Activated T-helper 1 cell treated with anti-CD3 and anti-CD28 coated beads, Interleukin-2, amount 50 U/mL, for 16 hours (primary cell): Measurements from ENCODE around the gene NPTXR.

Experiments
- DNase-seq, 2 donors: peaks; one replicate each; pipeline ENCODE4 v3.0.0-alpha.2; 2020; ENCODE audit warnings: low read depth in 1 of 2, low spot score in 1 of 2

The NPTXR gene

DNA sequence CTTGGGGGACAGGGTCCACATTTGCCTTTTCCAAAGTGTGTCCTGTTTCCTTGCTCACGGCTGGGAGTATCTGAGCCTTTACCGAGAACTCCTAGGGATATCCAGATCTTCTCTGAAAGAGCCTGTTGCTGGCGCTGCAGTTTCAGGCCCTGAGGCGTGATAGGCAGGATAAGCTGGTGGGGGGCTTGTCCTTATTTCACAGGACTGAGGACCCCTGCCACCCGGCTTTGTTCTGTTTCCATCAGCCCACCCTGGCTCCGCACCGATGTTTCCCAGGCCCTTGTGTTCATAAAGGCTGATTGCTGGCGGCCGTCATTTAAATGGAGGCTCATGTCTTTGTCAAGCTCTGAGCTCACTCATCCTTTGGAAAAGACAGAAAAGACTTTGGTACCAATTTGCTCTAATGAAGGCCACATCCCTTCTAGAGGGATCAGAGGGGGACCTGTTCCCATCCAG is 9.4 kb upstream of the NPTXR start:
- DNase-seq, result no peak

GRCh38 chr22:38852522-38852921 is 8.7 kb upstream of the NPTXR start:
- DNase-seq, result no peak

DNA sequence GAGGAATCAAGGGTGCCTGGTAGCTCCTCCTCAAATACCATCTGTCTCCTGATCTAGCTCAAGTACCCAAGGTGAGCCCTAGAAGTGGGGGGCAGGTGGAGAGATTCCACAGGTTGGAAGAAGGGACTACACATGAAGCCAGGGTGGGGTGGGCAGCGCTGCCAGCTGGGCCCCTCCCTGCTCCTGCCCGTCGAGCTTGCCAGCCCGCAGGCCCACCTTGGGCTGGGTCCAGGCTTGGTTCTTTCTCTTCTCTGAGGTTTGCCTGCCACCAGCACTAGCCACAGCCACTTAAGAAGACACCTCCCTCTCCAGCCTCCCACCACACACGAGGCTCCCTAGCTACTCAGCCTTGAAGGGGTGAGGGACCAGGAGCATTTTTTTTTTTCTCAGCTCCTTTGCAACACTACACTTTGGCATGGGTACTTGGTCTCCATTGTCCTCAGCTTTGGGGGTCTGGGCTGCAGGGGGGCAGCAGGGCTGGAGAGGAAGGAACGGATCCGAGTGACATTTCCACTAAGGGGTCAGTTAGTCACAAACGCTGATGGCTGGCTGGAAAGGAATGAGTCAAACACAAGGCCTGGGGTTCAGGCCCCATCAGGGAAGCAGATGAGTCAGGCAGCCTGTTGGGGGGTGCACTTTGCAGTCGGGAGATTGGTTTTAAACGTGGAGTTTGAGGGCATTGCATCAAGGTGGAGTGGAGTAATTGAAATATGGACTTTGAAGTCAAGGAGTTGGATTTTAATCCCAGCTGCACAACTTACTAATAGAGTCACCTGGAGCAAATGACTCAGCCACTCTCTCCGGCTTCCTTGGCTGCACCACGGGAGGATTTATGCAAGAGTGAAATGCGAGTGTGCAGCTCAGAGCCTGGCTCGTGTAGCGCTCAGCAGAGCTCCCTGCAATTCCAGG is 7.4 kb upstream of the NPTXR start:
- DNase-seq, result no peak

DNA sequence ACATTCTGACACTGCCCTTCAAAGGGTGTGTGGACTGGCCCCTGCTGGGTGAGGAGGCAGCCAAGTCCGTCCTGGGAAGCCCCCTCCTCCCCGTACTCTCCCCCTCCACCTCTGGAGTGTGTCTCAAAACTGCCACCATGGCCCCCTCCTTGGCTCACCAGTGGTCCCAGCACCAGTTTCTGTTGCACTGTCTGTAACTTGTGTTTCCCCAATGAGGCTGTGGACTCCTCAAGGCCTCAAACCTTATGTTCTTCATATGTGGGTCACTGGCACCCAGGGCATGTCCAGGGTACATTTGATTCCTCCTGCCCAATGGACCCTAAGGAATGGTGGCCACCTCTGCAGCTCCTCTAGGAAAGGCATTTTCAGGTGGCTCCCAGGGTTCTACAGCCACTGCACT is 6.6 kb upstream of the NPTXR start:
- DNase-seq, result no peak

DNA sequence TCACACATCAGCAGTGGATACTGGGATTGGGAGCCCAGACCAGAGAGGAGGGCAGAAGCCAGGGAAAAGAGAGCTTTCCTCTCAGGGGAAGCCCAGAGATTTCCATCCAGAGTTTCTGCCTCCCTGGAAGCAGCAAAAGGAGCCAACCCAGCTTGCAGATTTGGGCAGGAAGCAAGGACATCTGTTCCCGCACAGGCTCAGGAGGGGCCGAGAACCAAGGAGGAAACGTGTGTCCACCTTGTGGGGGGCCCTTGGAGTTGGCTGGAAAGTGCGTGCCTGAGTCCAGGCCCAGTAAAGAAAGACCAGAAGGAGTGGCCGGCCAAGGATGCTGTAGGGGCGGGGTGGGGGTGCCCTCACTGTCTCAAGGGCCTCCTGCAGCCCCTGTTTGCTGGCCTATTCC is 6.0 kb upstream of the NPTXR start:
- DNase-seq, result no peak

GRCh38 chr22:38846412-38846811 is 2.6 kb upstream of the NPTXR start:
- DNase-seq, result no peak

DNA sequence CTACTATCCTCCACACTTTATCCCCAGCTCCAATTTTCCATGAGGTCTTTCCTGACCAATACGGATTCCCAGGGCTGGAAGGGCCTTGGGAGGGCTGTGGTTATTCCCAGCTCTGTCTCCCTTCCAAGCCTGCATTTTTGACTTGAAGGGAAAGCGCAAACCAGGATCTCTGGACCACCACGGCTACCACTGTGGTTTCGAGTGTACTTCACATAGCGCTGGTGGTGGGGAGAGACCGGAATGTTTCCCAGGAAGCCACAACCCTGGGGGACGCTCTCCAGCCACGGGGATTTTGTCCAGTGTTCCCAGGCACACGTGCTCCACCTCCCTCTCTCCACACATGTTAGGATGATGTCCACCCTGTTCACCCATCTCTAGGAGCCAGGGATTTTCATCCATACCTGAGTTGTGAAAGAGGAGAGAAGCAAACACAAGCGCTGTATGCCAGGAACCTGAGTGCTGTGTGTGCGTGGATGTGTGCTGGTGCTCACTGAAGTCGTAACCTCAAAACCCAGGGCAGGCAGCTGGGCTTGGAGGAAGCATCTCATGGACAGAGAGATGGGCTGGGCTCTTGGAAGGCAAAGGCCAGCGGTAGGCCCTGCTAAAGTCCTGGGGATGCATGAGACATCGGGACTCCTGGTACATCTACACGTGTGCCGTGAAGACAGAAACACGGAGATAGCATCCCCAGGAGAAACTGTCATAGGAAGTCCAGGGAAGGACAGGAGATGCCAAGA is 1.3 kb upstream of the NPTXR start:
- no peak for DNase-seq

- DNase-seq, result no peak
These were observed 631 bp upstream of the NPTXR start for GRCh38 chr22:38844315-38845003.

GRCh38 chr22:38843201-38843656 is 599 bp downstream of the NPTXR start:
- DNase-seq, result peak in 1 of 2 donors; percentile 43

DNA sequence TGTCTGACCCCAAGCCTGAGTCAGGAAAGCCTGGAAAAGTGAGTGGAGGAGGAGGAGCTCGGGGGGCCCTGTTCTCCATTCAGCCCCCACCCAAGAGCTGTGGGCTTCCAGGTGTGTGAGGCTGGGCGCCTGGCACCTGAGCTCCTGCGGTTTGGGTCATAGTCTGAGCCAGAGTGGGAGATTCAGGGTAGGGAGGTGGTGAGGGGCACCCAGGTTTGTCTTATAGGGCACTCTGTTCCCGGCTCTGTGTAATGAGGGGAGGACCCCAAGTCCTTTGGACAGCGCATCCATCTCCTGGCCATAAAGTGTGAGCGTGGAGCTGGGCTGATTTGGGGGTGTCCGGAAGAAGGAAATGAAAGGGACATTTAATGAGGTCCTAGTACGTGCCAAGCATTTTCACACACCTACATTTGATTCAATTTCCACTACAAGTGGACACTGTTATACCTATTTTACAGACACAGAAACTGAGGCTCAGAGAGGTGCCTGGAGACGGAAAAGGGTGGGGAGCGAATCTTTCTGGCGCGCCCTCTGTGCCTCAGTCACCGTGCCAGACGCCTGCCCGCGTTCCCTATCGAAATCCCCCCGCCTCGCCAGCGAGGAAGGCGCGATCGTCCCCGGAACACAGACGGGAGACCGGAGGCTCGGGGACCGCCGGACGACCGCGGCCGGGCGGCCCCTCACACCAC is 1.2 kb downstream of the NPTXR start:
- DNase-seq, result no peak

DNA sequence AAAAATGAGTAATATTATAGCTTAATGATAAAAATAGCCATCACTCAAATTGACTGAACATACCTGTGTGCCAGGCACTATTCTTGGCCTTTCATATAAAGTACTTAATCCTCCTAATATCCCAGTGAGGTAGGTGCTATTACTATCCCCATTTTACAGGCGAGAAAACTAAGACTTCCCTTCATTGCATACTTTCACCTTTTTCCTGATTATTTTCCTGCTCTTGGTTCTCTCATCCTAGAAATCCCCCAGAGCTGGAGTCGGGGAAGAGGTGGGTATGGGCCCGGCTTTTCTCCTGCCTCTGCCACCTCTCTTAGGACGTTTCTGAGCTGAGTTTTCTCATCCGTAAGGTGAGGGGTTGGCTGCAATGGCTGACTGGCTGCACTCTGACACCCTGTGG is 2.2 kb downstream of the NPTXR start:
- no peak for DNase-seq

GRCh38 chr22:38841211-38841610 is 2.6 kb downstream of the NPTXR start:
- DNase-seq, result no peak

DNA sequence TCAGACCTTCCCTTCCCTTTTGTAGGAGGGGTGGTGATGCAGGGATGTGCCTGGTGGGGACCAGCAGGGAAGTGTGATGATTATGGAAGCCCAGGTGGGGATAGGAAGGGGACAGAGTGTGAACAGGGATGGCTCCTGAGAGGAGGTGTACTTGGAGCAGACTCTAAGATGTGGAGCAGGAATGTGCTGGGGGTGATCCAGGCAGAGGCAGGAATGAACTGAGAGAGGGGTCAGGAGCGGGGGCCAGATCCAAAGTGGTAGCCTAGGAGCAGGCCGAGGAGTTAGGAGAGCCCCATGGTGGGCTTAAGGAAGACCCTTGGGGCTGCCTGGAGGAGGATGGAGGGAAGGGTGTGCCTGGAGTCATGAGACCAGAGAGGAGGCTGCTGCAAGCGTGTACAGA is 3.7 kb downstream of the NPTXR start:
- DNase-seq, result no peak

DNA sequence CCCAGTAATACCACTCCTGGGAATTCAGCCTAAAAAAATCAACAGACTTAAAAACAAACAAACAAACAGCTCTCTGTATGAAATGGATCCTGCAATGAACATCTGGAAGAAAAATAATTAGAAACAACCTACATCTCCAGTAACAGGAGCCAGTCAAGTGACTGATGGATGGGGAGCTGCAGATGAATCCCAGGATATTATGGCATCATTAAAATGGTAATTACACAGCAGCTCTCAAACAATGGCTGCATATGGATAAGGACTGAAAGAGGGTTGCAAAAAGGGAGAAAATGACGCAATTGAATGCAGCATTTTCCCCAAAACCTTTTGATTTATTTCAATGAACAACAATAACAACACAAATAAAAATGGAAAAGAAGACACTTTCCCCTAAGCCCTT is 4.1 kb downstream of the NPTXR start:
- no peak for DNase-seq

GRCh38 chr22:38837414-38837928 is 6.4 kb downstream of the NPTXR start:
- DNase-seq, result no peak

- no peak for DNase-seq
These were observed 7.9 kb downstream of the NPTXR start for GRCh38 chr22:38835888-38836301.

- DNase-seq, result no peak
These were observed 8.8 kb downstream of the NPTXR start for GRCh38 chr22:38834991-38835390.

DNA sequence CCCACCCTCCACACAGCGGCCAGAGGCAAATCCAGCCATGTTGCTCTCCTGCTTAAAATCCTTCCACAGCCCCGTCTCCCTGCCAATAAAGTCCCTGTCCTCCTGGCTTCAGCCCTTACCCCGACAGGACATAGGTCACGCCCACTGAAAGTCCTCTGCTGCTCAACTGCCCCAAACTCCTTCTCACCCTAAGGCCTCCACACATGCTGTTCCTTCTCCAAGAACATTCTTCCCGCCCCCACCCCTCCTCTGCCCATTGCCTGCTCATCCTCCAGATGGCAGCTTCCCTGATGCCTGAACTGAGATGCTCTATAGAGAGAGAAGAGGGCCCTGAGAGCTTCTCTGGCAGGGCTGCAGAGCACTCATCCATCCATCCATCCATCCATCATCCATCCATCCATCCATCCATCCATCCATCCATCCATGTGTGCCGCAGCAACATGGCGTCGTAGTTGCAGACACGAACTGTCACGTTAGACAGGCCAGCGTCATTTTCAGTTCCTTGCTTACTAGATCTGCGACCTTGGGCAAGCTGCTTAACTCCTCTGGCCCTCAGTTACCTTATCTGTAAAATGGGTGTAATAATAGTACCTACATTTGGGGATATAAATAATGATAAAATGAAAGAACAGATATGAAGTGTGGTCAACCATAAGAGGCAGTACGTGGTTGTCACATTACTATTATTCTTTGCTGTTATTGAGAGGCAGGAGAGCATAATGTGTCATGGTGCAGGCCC is 9.4 kb downstream of the NPTXR start:
- no peak for DNase-seq

DNA sequence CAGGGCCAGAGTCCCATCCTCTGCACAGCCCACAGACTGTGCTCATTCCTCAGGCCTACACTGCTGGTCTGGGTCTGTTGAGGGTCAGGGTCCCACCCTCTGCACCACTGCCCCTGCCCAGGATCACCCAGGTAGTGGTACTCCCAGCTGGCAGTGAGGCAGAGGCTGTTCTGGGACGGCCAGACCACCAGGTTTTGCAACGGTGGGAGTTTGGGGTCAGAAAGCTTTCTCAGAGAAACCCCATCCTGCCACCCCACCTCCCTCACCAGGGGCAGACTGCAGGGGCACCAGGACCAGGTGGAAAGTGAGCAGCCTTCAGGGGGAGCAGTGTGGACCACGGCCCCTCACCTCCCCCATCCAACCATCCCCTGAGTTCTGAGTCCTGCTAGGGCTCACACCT is 10.8 kb downstream of the NPTXR start:
- no peak for DNase-seq
